ENCODE measurements around the gene TUBA8. TPM values are rescaled to one million over a fixed set of nuclear protein-coding genes. Genes with fewer than 3 reads are reported as not detected.
"Not testable (repeated sequence)": the region's sequence is repeated elsewhere in the genome, so short reads cannot be mapped to it uniquely, and the experiment has no call there.

The TUBA8 gene
- 1 to 10 TPM; 1.6 to 3.1 (median 2.1) TPM for polyA plus RNA-seq (ENCODE audit: insufficient read depth in 1 of 5, insufficient read length in 5 of 5, low replicate concordance in 1 of 5)
- long read RNA-seq, donor 1, partial matches to known transcripts: 0 of 1 reads
- long read RNA-seq, donor 1, other reads (novel, unspliced or antisense): 0 of 1 reads
- long read RNA-seq, donor 2: 0 reads
- long read RNA-seq, donor 3, partial matches to known transcripts: 0 of 1 reads
- long read RNA-seq, donor 3, other reads (novel, unspliced or antisense): 0 of 1 reads
- long read RNA-seq, donor 4: 0 reads
- long read RNA-seq, donor 5, partial matches to known transcripts: 0 of 1 reads
- long read RNA-seq, donor 5, other reads (novel, unspliced or antisense): 0 of 1 reads
- long read RNA-seq, donor 6: 0 reads
- long read RNA-seq, donor 7: 0 reads
- long read RNA-seq, donor 8: 0 reads

DNA sequence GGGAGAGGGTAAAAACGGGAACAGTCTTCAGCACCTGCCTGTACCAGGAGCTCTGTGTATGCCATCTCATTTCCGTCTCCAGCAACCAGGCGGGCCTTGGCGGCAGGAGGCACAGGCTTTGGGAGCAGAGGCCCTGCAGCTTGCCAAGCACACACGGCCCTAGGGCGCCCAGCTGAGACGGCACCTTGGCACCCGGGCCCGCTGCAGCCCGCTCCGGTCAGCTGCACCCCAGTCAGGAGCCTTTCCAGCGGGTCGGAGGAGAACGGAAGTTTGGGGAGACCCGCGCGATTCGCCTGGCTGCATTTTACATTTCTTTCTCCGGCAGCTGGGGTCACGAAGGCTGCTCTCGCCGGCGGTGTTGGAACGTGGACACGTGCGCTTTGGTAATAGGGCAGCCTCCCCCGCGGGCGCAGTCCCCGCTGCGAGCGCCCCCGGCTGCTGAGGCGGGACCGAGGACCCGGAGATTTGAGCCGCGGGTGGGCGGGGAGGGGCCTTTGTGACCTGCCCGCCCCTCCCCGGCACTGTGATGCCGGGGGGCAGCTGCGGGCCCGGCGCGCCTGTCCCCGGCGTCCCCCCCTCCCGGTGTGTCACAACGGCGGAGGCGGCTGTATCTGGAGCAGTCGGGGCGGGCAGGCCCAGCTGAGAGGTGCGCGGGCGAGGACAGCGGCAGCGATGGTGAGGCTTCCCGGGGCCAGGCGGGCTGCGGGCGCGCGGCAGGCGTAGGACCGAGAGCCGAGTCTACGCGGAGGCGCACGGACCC, at the start of gene TUBA8:
Gene TUBA8, plus strand, starts transcription at position 616 of the 760 bp plus-strand sequence. Its CDS starts 57 bp downstream, at position 673.
- peak; percentile 17 to 20 for DNase-seq

DNA sequence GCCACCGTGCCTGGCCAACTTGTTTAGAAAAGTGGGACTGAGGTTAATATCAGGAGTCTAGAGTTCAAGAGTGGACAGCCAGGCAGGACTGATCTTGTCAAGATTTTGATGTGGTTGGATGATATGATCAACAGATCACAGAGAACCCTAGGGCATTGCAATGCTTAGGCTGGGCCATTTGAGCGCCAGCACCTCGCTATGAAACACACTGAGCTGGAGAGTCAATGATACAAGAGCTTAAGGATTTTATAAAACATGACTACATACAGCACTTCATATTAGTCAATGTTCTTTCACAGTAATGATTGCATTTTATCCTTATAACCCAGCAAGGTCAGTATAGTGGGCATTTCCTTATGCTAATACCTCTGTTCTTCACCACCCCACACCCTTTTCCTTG, 48.2 kb upstream of the TUBA8 start:
- no peak for DNase-seq

DNA sequence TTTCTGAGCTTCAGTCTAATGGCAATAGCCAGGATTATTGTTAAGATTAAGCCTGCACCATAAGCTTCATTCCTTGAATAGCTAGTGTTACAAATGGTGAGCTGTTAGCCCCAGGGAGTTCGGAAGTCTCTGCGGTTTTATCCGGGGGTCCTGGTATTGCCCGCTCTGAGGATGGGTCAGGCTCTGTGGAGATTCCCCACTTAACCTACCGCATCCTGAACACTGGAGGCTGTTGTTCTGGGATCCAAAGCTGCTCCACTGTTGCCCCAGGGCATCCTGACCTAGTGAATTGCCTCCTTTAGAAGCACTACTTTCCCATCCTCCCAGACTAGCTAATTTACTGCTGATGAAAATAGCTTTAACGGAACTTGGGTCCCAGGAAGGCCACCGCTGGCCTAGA, 47.3 kb upstream of the TUBA8 start:
- no peak for DNase-seq

DNA sequence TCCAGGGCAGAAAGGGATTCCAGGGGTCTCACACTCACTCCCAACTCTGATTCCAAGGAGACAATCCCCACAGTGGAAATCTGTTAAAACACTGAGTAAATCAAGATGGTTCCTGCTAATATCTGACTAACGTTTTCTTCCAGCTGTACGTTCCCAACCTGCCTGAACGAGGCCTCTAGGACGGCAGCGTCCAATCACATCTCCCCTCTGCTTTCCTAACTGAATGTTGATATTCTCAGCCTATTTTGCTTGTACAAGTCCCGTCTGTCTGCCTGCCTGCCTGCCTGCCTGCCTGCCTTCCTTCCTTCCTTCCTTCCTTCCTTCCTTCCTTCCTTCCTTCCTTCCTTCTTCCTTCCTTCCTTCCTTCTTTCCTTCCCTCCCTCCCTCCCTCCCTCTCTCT, 46.9 kb upstream of the TUBA8 start:
- DNase-seq: not testable (repeated sequence)

- DNase-seq: no peak
Measured at GRCh38 chr22:18064636-18065035, 46.0 kb upstream of the TUBA8 start.

GRCh38 chr22:18065256-18065655, 45.4 kb upstream of the TUBA8 start:
- no peak for DNase-seq

DNA sequence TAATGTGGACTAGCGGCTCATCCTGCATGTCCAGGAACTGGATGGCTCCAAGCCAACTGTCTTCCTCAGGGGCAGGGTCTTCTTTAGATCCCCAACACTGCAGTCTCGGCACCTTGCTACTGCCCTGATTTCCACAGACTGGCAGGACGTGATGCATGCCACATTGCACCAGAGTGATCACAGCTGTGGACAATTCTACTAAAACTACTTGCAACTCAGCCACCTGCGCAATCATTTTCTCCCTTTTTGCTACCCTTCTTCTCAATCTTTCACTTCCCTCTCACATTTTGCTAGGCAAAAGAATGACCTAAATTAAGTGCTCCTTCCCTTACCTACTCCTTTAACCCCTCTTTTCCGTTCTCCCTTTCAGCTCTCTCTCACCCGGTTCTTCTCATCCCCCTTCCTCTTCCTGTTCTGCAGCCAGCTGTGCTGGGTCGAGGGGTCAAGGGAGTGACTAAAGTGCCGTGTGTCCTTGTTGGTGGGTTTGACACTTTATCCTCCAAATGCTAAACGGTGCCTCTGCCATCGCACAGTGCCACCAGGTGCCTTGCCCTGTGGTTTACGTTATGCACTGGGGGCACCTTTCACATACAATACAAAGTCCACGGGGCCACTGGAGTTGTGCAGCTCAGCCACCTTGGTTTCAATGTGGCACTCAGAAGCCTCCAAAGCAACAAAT, 44.3 kb upstream of the TUBA8 start:
- DNase-seq: no peak

DNA sequence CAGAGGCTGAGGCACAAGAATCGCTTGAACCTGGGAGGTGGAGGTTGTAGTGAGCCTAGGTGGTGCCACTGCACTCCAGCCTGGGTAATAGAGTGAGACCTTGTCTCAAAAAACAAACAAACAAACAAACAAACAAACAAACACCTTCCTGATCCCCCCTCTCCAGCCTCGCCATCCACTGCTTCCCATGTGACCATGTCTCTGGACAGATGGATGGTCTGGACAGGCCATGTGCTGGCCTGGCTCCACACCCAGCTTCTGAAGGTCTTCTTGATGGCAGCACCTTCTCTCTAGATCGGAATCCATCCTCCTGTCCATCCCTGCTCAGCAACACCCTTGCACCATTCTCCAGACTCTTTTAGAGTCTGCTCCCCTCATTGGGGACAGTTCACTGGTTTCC, 43.5 kb upstream of the TUBA8 start:
- no peak for DNase-seq

- no peak for DNase-seq
Measured at GRCh38 chr22:18067548-18068341, 42.9 kb upstream of the TUBA8 start.

- no peak for DNase-seq
Measured at GRCh38 chr22:18068381-18068988, 42.1 kb upstream of the TUBA8 start.

- DNase-seq: no peak
Measured at GRCh38 chr22:18069041-18069440, 41.6 kb upstream of the TUBA8 start.

- DNase-seq: no peak
Measured at GRCh38 chr22:18070041-18070440, 40.6 kb upstream of the TUBA8 start.

GRCh38 chr22:18070556-18071306, 39.9 kb upstream of the TUBA8 start:
- no peak for DNase-seq

GRCh38 chr22:18071307-18071967, 39.2 kb upstream of the TUBA8 start:
- not testable (repeated sequence) for DNase-seq

GRCh38 chr22:18071968-18072310, 38.7 kb upstream of the TUBA8 start:
- DNase-seq: no peak

GRCh38 chr22:18073467-18073866, 37.1 kb upstream of the TUBA8 start:
- DNase-seq: no peak

DNA sequence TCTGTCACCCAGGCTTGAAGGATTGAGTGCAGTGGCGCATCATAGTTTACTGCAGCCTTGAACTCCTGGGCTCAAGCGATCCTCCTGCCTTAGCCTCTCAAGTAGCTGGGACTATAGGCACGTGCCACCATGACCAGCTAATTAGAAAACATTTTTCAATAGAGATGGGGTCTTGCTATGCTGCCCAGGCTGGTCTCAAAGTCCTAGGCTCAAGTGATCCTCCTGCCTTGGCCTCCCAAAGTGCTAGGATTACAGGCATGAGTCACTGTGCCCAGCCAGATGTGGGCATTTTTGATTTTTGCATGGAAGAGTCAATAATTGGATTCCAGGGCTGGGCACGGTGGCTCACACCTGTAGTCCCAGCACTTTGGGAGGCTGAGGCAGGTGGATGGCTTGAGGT, 36.7 kb upstream of the TUBA8 start:
- not testable (repeated sequence) for DNase-seq

GRCh38 chr22:18075101-18075719, 35.4 kb upstream of the TUBA8 start:
- no peak for DNase-seq

DNA sequence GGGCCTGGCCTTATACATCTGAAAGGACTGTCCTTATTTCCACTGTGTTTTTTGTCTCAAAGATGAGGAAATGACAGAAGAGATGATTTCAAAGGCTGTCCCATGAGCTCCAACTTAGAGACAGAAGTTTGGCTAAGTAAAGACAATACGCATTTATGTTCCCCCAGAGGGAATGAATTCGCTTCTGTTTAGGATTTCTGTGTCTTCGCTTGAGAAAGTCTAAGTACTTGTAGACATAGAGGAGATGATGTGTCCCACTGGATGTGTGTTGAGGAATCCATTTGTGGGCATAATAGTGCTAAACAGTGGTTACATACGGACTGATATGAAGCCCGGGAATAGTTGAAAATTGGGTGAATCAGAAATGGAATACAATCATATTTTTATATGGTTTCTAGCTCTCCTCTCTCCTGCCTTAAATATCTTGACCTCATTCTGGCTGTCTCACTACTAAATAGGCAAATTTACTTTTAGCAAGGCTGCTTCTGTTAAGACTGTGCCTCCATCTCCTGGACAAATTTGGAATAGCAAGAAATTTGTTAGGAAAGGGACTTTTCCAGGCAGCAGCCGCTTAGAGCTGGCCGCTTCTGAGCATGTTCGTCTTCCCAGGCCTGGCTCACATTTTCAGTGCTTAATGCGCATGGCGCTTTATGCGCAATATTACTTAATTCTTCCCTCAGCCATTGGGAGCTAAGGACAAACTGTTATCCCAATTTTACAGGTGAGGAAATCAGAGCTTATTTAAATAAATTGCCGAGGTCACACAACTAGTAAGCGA, 34.7 kb upstream of the TUBA8 start:
- peak; percentile 83 to 91 for DNase-seq
